HepG2 (cell line): ENCODE results near the gene CLN6. TPM values are rescaled to one million over a fixed set of nuclear protein-coding genes. Genes with fewer than 3 reads are reported as not detected.
A peak's percentile ranks its signal among the peaks of the same experiment; 100 is the strongest.

Experiments used
- BRCA1 ChIP-seq: sonication (generic); formaldehyde crosslinking; IDR thresholded peaks from 2 replicates; pipeline ENCODE4 v1.4.0; 2020; ENCODE audit warnings: missing genetic modification reagents
- CEBPB ChIP-seq: IDR thresholded peaks from 2 replicates; pipeline ENCODE4 v1.6.1; 2011; ENCODE audit warnings: low read depth, low read length, improper control_type of control experiment, borderline replicate concordance
- E2F1 ChIP-seq: sonication (generic); formaldehyde crosslinking; IDR thresholded peaks from 2 replicates; pipeline ENCODE4 v1.5.0; 2020; ENCODE audit warnings: missing genetic modification reagents
- ETV6 ChIP-seq: sonication (generic); formaldehyde crosslinking; conservative IDR thresholded peaks from 2 replicates; pipeline ENCODE4 v1.4.0; 2020; ENCODE audit warnings: missing genetic modification reagents
- HIC2 ChIP-seq: sonication (generic); formaldehyde crosslinking; IDR thresholded peaks from 2 replicates; pipeline ENCODE4 v1.9.0; 2022; ENCODE audit warnings: low read depth, missing genetic modification reagents
- KDM2A ChIP-seq: sonication (generic); formaldehyde crosslinking; IDR thresholded peaks from 2 replicates; pipeline ENCODE4 v1.4.0; 2020; ENCODE audit warnings: low read depth, missing genetic modification reagents, borderline replicate concordance
- MEIS2 ChIP-seq: sonication (generic); formaldehyde crosslinking; IDR thresholded peaks from 2 replicates; pipeline ENCODE4 v1.9.0; 2021; ENCODE audit warnings: mild to moderate bottlenecking, missing genetic modification reagents
- MYC ChIP-seq: sonication (generic); formaldehyde crosslinking; IDR thresholded peaks from 2 replicates; pipeline ENCODE4 v1.9.0; 2021; ENCODE audit warnings: missing genetic modification reagents, borderline replicate concordance
- NR3C1 ChIP-seq: sonication (generic); formaldehyde crosslinking; IDR thresholded peaks from 2 replicates; pipeline ENCODE4 v1.4.0; 2020; ENCODE audit warnings: missing genetic modification reagents
- PCBP2 ChIP-seq: fragments of 200-400 bp; formaldehyde crosslinking; optimal IDR thresholded peaks from 2 replicates; pipeline ENCODE3; 2018; ENCODE audit warnings: low read length, low read depth; ENCODE audit not compliant: poor library complexity, severe bottlenecking
- PRDM15 ChIP-seq: sonication (generic); formaldehyde crosslinking; IDR thresholded peaks from 2 replicates; pipeline ENCODE4 v1.4.0; 2020; ENCODE audit warnings: missing genetic modification reagents
- PRPF4 ChIP-seq: fragments of 200-400 bp; formaldehyde crosslinking; IDR thresholded peaks from 2 replicates; pipeline ENCODE4 v1.6.1; 2016; ENCODE audit warnings: low read length, low read depth; ENCODE audit not compliant: poor library complexity, severe bottlenecking
- SAP130 ChIP-seq: IDR thresholded peaks from 2 replicates; pipeline ENCODE4 v1.6.1; 2016; ENCODE audit warnings: low read depth
- SNAPC5 ChIP-seq: sonication (generic); formaldehyde crosslinking; IDR thresholded peaks from 2 replicates; pipeline ENCODE4 v1.8.1; 2023; ENCODE audit warnings: mild to moderate bottlenecking, missing genetic modification reagents, borderline replicate concordance
- ZBTB14 ChIP-seq: sonication (generic); formaldehyde crosslinking; IDR thresholded peaks from 2 replicates; pipeline ENCODE4 v1.4.0; 2020; ENCODE audit warnings: missing genetic modification reagents
- ZNF12 ChIP-seq: sonication (generic); formaldehyde crosslinking; IDR thresholded peaks from 2 replicates; pipeline ENCODE4 v1.5.0; 2020; ENCODE audit warnings: missing genetic modification reagents
- ZNF121 ChIP-seq: sonication (generic); formaldehyde crosslinking; IDR thresholded peaks from 2 replicates; pipeline ENCODE4 v1.5.0; 2020; ENCODE audit warnings: mild to moderate bottlenecking, missing genetic modification reagents
- ZNF230 ChIP-seq: sonication (generic); formaldehyde crosslinking; IDR thresholded peaks from 2 replicates; pipeline ENCODE4 v1.4.0; 2020; ENCODE audit warnings: mild to moderate bottlenecking, missing genetic modification reagents
- ZNF234 ChIP-seq: sonication (generic); formaldehyde crosslinking; conservative IDR thresholded peaks from 2 replicates; pipeline ENCODE4 v1.5.1; 2020; ENCODE audit warnings: mild to moderate bottlenecking, missing genetic modification reagents
- ZNF317 ChIP-seq: sonication (generic); formaldehyde crosslinking; IDR thresholded peaks from 2 replicates; pipeline ENCODE4 v1.5.0; 2020; ENCODE audit warnings: mild to moderate bottlenecking, missing genetic modification reagents
- ZNF781 ChIP-seq: sonication (generic); formaldehyde crosslinking; IDR thresholded peaks from 2 replicates; pipeline ENCODE4 v1.5.1; 2020; ENCODE audit warnings: borderline replicate concordance, mild to moderate bottlenecking, missing genetic modification reagents; ENCODE audit errors: not compliant biosample characterization
- ZNF891 ChIP-seq: sonication (generic); formaldehyde crosslinking; IDR thresholded peaks from 2 replicates; pipeline ENCODE4 v1.5.0; 2020; ENCODE audit warnings: mild to moderate bottlenecking, missing genetic modification reagents
- polyA plus RNA-seq, 8 experiments: library from polyadenylated mRNA; depleted of rRNA in 3 of 8; stranded (reverse) in 7 of 8; unstranded in 1 of 8; fragments of >200 nt; fragmentation: Illumina TruSeq in 4 of 8; extraction: Trizol in 4 of 8; gene quantifications; 2 replicates each; pipeline versions ENCODE4 v1.2.1 to v1.2.3, GENCODE V29; 2011 to 2016; ENCODE audit warnings: low read depth in 4 of 8, missing spikeins in 1 of 8, mixed read lengths in 1 of 8; ENCODE audit not compliant: insufficient read depth in 1 of 8
- total RNA-seq, 5 experiments: library from RNA; depleted of rRNA; stranded (reverse); fragments of >200 nt; fragmentation: Illumina TruSeq; extraction: Trizol; gene quantifications; 2 replicates each; pipeline ENCODE4 v1.2.3, GENCODE V29; 2016; ENCODE audit warnings: low read depth in 1 of 5

CLN6 gene
- total and polyA plus RNA-seq, 2 of the 13 experiments (the other 11 are each of a cell fraction or from before 2014, with no cell fraction given) = 24.9 to 27.1 TPM

- peak; percentile 68; the same call in 1 of the 2 replicates for TF ChIP-seq HIC2 (CRISPR knock-in tag)
- TF ChIP-seq ZBTB14 (CRISPR knock-in tag) = peak; percentile 95
- peak; percentile 65 for TF ChIP-seq SAP130 (CRISPR knock-in tag)
- TF ChIP-seq ZNF234 (CRISPR knock-in tag) = no peak
- TF ChIP-seq ZNF317 (CRISPR knock-in tag) = no peak
- peak; percentile 76; the same call in 1 of the 2 replicates for TF ChIP-seq MYC (CRISPR knock-in tag)
- TF ChIP-seq PCBP2 = no peak
- TF ChIP-seq ZNF781 (CRISPR knock-in tag) = no peak
- no peak for TF ChIP-seq BRCA1 (CRISPR knock-in tag)
- no peak for TF ChIP-seq ZNF230 (CRISPR knock-in tag)
- peak; percentile 34; the same call in 1 of the 2 replicates for TF ChIP-seq ZNF12 (CRISPR knock-in tag)
- peak; percentile 59 for TF ChIP-seq MEIS2
- no peak for TF ChIP-seq NR3C1 (CRISPR knock-in tag)
- TF ChIP-seq E2F1 (CRISPR knock-in tag) = no peak
- no peak for TF ChIP-seq PRPF4
- no peak for TF ChIP-seq ZNF121
- TF ChIP-seq ETV6 (CRISPR knock-in tag) = no peak
- TF ChIP-seq PRDM15 (CRISPR knock-in tag) = no peak
- 0 out of 2 replicates have a peak, but pooled peaks have one; percentile 26 for TF ChIP-seq ZNF891 (CRISPR knock-in tag)
- peak; percentile 92 for TF ChIP-seq CEBPB
- TF ChIP-seq SNAPC5 (CRISPR knock-in tag) = no peak
- TF ChIP-seq KDM2A (CRISPR knock-in tag) = peak; percentile 62; the same call in 1 of the 2 replicates
These were observed 27.3 kb upstream of the CLN6 start (continued) for GRCh38 chr15:68256675-68257450.
